HUES48 (cell line): ENCODE results near the gene RPGRIP1L.

Experiments used
- H3K27ac ChIP-seq: one replicate; pipeline ENCODE4 v1.7.0; 2013; ENCODE audit warnings: low read depth, low read length, inconsistent platforms
- H3K27me3 ChIP-seq: 2 replicates; pipeline ENCODE4 v1.6.1; 2013; ENCODE audit warnings: mild to moderate bottlenecking, low read length; ENCODE audit not compliant: control insufficient read depth, insufficient read depth
- H3K36me3 ChIP-seq: 2 replicates; pipeline ENCODE4 v1.6.1; 2013; ENCODE audit warnings: low read length; ENCODE audit not compliant: control insufficient read depth, insufficient read depth
- H3K4me1 ChIP-seq: 2 replicates; pipeline ENCODE4 v1.6.1; 2013; ENCODE audit warnings: mild to moderate bottlenecking, low read length; ENCODE audit not compliant: control insufficient read depth, insufficient read depth
- H3K4me3 ChIP-seq: 2 replicates; pipeline ENCODE4 v1.5.1; 2013; ENCODE audit warnings: mild to moderate bottlenecking, low read depth, low read length
- H3K9ac ChIP-seq: 2 replicates; pipeline ENCODE4 v1.6.1; 2013; ENCODE audit warnings: mild to moderate bottlenecking, low read depth, low read length, moderate library complexity
- H3K9me3 ChIP-seq: 2 replicates; pipeline ENCODE4 v1.6.1; 2013; ENCODE audit warnings: low read length; ENCODE audit not compliant: control insufficient read depth, insufficient read depth

Gene RPGRIP1L

DNA sequence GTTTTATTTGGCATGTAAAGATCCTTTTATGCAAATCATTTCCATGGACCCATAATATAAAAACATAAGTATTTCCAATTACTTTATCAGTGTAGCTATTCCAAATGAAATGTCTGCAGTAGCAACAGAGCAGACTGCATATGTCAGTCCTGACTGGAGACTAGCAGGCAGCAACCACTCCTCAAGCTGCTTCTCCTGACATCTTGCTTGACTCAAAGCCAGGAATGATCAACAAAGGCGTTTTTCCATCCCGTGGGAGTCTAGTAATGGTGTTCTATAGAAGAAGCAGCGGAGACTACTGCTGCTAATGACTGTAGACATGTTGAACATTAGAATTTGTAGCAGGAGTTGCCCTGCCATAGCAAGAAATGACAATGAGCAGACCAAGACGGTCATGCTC, 127.4 kb downstream of the RPGRIP1L start:
- no peaks in the 10 kb centered on the region for H3K27me3 ChIP-seq
- H3K9ac ChIP-seq, result no peak overlapping the region
- peaks cover 11% of the 10 kb centered on the region; the same call in 1 of the 2 replicates for H3K9me3 ChIP-seq
- H3K36me3 ChIP-seq, result no peaks in the 10 kb centered on the region
- no peak overlapping the region for H3K4me3 ChIP-seq
- no peak overlapping the region for H3K27ac ChIP-seq
- no peaks in the 10 kb centered on the region for H3K4me1 ChIP-seq

DNA sequence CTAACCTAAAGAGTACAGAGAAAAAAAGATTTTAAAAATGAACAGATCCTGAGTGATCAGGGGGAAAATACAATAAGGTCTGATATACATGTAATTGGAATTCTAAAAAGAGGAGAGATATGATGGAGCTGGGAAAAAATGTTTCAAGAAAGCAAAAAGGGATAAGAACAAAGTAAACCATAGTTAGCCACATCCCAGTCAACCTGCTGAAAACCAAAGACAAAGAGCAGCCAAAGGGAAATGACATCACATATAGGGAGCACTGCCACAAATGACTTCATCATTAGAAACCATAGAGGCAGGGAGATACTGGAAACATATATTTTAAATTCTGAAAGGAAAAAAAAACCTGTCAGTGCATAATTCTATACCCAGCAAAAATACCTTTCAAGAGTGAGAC, 131.9 kb downstream of the RPGRIP1L start:
- Histone ChIP-seq H3K36me3 (no peaks in the 10 kb centered on the region), H3K4me1 (no peaks in the 10 kb centered on the region)

DNA sequence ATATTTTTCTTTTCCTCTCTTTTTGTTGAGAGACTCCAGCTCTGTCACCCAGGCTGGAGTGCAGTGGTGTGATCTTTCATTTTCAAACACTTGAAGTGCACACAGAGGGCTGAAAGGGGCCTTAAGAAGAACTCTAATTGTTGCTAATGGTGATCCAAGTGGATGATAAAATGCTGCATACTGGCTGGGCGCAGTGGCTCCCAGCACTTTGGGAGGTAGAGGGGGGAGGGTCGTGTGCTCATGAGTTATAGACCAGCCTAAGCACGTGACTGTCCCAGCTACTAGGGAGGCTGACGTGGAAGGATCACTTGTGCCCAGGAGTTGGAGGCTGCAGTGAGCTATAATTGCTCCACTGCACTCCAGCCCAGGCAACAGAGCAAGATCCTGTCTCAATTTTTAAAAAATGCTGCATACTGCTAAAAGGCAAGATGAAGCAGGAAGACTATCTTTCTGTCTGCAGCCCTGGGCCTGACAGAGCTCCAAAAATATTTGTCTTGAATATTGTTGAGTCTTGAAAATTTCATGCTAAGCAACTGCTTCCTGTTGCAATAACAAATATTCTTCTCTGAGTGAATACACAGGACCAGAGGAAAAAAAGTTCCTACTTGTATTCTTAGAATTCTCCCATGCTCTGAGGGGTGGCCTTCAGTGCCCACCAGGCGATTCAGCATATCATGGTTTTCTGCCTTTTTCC, 137.0 kb downstream of the RPGRIP1L start:
- Histone ChIP-seq H3K9me3 (peaks cover 7% of the 10 kb centered on the region), H3K27me3 (no peaks in the 10 kb centered on the region), H3K4me3 (no peak overlapping the region), H3K27ac (no peak overlapping the region), H3K4me1 (peaks cover 6% of the 10 kb centered on the region), H3K36me3 (no peaks in the 10 kb centered on the region), H3K9ac (no peak overlapping the region)

More for the DNA sequence above, 131.9 kb downstream of the RPGRIP1L start:
- Histone ChIP-seq H3K9me3 (peaks cover 13% of the 10 kb centered on the region; the same call in 1 of the 2 replicates), H3K4me3 (no peak overlapping the region), H3K27me3 (no peaks in the 10 kb centered on the region), H3K9ac (no peak overlapping the region), H3K27ac (no peak overlapping the region)

DNA sequence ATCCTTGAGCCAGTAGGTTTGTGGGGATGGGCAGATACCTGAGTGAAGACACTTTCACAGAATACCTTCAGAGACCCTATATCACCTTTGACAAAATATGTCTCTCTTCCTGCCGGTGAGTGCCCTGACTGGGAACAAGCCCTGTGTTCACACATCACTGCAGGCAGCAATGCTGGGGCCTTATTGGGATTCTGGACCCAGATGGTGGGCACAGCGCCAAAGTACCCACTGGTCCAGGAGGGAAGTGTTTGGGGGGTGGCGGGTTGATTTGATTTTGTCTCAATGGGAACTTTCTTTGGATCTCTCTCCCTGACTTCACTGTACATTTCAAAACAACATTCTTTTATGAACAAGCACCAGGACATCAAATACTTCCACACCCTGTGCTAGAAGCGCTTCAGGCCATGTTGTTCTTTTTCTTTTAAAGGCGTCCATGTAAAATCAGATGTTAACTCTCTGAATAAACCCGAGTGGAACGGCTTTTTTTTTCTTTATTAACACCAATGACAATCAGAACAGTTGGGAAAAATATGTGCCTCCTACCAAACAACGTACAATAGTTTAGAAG, 138.3 kb downstream of the RPGRIP1L start:
- no peak overlapping the region for H3K4me3 ChIP-seq
- no peak overlapping the region for H3K9ac ChIP-seq
- no peaks in the 10 kb centered on the region for H3K36me3 ChIP-seq
- peaks cover 11% of the 10 kb centered on the region for H3K4me1 ChIP-seq
- H3K27me3 ChIP-seq, result no peaks in the 10 kb centered on the region
- no peak overlapping the region for H3K27ac ChIP-seq
- no peaks in the 10 kb centered on the region; the same call in 1 of the 2 replicates for H3K9me3 ChIP-seq

DNA sequence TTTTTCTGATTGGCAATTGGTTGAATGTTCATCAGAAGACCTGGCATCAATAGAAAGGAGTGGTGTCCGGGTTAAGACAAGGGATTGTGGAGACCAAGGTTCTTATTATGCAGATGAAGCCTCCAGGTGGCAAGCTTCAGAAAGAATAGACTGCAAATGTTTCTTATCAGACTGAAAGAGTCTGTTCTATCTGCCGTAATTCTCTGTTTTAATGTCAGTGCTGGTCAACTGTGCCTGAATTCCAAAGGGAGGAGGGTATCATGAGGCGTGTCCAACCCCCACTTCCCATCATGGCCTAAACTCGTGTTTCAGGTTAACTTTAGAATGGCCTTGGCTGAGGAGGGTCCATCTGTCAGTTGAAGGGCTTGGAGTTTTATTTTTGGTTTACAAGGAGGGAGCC, 140.2 kb downstream of the RPGRIP1L start:
- no peaks in the 10 kb centered on the region for H3K27me3 ChIP-seq
- peaks cover 11% of the 10 kb centered on the region for H3K4me1 ChIP-seq

DNA sequence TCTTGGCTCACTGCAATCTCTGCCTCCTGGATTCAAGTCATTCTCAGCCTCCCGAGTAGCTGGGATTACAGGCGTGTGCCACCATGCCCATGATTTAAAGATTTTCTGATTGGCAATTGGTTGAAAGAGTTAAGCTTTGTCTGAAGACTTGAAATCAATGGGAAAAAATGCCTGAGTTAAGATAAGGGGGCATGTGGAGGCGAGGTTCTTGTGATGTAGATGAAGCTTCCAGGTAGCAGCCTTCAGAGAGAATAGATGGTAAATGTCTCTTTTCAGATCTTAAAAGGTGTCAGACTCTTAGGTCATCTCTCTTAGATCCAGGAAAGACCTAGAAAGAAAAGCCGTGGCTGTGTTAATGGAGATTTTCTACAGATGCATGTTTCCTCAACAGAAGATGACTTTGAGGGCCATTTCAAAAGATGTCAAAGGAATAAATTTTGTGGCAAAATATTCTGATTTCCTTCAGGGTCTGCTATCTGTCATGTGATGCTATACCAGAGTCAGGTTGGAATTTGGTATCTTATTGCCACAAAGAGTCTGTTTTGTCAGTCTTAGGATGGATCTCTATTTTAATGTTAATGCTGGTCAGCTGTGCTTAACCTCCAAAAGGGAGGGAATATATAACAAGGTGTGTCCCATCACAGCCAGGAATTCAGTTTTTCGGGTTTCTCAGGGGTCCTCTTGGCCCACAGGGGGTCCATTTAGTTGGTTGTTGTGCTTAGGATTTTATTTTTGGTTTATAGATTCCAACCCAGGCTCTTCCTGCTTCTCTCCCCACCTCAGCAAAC, 142.4 kb downstream of the RPGRIP1L start:
- Histone ChIP-seq H3K4me1 (peaks cover 11% of the 10 kb centered on the region), H3K4me3 (no peak overlapping the region), H3K9ac (0 out of 2 replicates have a peak overlapping the region, but pooled peaks have one; percentile 20), H3K9me3 (no peaks in the 10 kb centered on the region; the same call in 1 of the 2 replicates), H3K27ac (peak overlapping the region; percentile 93), H3K27me3 (no peaks in the 10 kb centered on the region), H3K36me3 (no peaks in the 10 kb centered on the region)

More for the DNA sequence above, 140.2 kb downstream of the RPGRIP1L start:
- Histone ChIP-seq H3K4me3 (no peak overlapping the region), H3K9me3 (no peaks in the 10 kb centered on the region; the same call in 1 of the 2 replicates), H3K27ac (no peak overlapping the region), H3K36me3 (no peaks in the 10 kb centered on the region), H3K9ac (no peak overlapping the region)

DNA sequence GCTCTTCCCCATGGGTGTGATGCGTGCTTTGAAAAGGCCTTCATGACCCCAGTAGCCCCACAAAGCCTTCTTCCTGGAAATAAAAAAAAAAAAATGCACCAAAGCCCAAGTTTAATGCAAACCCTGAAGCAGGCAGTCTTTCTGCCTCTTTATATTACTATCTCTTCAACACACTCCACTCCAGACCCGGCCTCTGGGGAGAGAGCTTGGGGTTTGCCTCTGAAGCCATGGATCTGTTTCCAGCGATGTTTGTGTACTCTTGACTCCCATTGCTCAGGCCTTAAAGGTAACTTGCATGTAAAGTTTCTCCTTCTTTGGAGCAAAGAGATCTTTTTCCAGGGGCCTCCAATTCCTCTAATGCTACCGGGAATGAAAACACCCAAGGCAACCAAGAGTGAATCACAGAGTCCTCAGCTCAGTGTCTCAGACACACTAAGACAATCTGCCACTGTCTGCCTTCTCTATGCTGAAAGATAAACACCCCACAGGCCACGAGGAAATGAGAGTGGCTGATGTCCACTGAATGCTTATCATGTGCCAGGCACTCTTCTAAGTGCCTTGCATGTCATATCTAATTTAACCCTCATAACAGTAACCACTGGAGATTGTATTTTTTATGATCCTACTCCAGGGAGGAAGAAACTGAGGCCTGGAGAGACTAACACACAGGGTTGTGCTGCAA, 144.2 kb downstream of the RPGRIP1L start:
- no peaks in the 10 kb centered on the region; the same call in 1 of the 2 replicates for H3K9me3 ChIP-seq
- no peak overlapping the region for H3K27ac ChIP-seq
- H3K27me3 ChIP-seq, result no peaks in the 10 kb centered on the region; the same call in 1 of the 2 replicates
- no peak overlapping the region for H3K9ac ChIP-seq
- no peak overlapping the region for H3K4me3 ChIP-seq
- H3K36me3 ChIP-seq, result no peaks in the 10 kb centered on the region
- peaks cover 11% of the 10 kb centered on the region for H3K4me1 ChIP-seq

DNA sequence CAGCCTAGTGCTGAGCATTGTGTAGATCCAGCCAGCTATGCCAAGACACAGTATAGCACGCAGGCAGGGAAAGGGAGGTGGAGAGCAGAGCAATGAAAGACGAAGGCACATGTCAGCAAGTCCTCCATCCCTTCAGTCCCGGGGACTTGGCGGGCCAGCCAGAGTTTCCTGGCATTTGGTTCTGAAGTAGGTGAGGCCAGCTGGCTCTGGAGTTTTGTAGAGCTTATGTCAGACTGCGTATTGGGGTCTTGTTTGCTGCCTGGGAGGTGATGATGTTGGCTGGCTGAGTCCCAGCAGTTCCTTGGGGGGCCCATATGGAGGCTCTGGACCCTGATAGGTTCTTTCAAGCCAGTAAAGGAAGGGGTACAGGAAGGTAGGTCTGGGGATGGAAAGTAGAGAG, 144.9 kb downstream of the RPGRIP1L start:
- Histone ChIP-seq H3K9ac (no peak overlapping the region), H3K36me3 (no peaks in the 10 kb centered on the region), H3K9me3 (no peaks in the 10 kb centered on the region; the same call in 1 of the 2 replicates), H3K4me3 (no peak overlapping the region), H3K4me1 (peaks cover 11% of the 10 kb centered on the region), H3K27me3 (no peaks in the 10 kb centered on the region; the same call in 1 of the 2 replicates), H3K27ac (no peak overlapping the region)

DNA sequence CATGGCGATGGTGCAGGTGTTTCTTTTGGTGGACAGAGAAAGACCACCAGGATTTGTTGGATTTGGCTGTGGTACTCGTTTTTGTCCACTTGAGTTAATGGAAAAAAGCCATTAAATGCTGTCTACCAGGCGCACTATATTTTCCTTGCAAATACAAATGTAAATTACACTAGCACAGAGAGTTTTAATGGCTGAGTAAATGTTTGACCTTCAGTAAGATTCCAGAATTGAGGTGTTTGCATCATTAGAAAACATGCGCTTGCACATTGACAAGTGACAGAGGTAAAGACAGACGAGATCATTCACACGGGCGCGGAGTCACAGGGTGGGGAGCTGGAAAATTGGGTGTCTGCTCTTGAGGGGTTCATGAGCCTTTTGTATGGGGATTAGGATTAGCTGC, 147.1 kb downstream of the RPGRIP1L start:
- no peaks in the 10 kb centered on the region for H3K9me3 ChIP-seq
- H3K27me3 ChIP-seq, result peaks cover 3% of the 10 kb centered on the region; the same call in 1 of the 2 replicates
- H3K36me3 ChIP-seq, result no peaks in the 10 kb centered on the region
- no peak overlapping the region for H3K4me3 ChIP-seq
- peaks cover 3% of the 10 kb centered on the region; the same call in 1 of the 2 replicates for H3K4me1 ChIP-seq
- no peak overlapping the region for H3K9ac ChIP-seq
- H3K27ac ChIP-seq, result no peak overlapping the region

DNA sequence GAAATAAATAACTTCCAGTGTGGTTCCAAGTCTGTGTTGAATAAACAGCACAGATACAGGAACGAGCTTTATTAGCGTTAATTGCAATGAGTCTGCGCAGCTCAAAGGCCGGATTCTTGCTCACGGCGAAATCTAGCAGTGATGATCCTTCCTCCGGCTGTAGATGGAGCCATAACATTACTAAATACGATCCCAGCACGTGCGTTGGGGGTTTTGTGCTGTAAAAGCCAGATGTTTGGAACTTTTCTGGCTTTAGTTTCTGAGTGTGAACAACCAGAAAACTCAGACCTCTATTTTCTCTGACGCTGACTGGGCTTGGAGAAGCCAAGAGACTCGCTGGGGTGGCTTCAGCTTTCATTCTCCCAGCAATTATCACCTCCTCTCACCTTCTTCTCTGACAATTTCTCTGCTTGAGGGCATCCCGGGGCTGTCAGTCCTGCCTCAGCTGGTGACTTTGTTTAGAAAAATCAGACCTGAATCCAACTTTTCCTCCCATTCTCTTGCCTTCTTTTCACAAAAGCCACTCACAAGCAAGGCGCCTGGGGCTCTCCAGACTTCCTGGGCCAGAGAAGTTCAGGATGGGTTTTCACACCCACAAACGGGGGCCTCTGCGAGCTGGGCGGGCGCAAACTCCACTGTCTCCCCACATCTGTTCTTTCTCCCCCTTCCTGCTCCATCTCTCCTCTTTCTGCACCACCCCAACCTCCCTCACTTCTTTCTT, 153.5 kb downstream of the RPGRIP1L start:
- no peak overlapping the region for H3K27ac ChIP-seq
- no peaks in the 10 kb centered on the region for H3K36me3 ChIP-seq
- no peaks in the 10 kb centered on the region for H3K9me3 ChIP-seq
- peaks cover 18% of the 10 kb centered on the region for H3K27me3 ChIP-seq
- H3K4me1 ChIP-seq, result peaks cover 22% of the 10 kb centered on the region; the same call in 1 of the 2 replicates
- no peak overlapping the region for H3K9ac ChIP-seq
- H3K4me3 ChIP-seq, result no peak overlapping the region
